Measurements from ENCODE around the gene SLC26A1.

DNA sequence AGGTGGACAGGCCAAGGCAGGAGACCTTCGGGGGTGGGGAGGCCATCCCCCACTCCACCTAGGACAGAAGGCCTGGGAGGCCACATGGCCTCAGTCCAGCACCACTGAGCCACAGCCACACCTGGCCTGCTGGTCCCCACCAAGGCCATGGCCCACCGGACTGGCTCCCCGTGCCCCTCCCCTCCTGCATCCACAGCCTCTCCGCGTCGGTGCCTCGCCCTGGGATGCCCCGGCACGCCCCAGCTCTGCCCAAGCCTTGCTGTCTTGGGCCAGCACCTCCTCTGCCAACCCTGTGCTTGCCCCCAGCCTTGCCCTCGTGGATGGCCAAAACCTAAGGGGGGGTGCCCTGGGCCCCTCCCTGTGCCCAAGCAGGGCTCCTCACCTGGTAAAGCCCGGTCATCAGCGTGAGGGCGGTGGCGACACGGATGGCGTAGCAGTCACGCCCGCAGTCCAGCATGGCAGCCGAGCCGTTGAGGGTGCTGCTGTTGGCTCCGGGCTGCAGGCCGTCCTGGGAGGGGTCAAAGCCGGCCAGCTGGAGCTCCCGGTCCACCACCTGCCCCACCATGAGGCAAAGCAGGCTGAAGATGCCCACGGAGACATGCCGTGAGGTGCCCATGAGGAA is 2.3 kb downstream of the SLC26A1 start:
- TF ChIP-seq, protein P1, sequence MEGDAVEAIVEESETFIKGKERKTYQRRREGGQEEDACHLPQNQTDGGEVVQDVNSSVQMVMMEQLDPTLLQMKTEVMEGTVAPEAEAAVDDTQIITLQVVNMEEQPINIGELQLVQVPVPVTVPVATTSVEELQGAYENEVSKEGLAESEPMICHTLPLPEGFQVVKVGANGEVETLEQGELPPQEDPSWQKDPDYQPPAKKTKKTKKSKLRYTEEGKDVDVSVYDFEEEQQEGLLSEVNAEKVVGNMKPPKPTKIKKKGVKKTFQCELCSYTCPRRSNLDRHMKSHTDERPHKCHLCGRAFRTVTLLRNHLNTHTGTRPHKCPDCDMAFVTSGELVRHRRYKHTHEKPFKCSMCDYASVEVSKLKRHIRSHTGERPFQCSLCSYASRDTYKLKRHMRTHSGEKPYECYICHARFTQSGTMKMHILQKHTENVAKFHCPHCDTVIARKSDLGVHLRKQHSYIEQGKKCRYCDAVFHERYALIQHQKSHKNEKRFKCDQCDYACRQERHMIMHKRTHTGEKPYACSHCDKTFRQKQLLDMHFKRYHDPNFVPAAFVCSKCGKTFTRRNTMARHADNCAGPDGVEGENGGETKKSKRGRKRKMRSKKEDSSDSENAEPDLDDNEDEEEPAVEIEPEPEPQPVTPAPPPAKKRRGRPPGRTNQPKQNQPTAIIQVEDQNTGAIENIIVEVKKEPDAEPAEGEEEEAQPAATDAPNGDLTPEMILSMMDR (IDR thresholded peaks at IDR 0.05): no peak
- no peak for TF ChIP-seq POLR2AphosphoS5 (IDR thresholded peaks at IDR 0.05)
